ENCODE data around the gene FRMD5. TPM values are rescaled to one million over a fixed set of nuclear protein-coding genes. Genes with fewer than 3 reads are reported as not detected.

FRMD5 gene
- total RNA-seq, 1 donor from 2014 or later: 1.5 TPM

- no peak for DNase-seq (ENCODE audit: low spot score)
- Mint-ChIP-seq H3K27me3 (ENCODE audit: low read depth) (peaks cover 19% of the 10 kb centered on the region), H3K36me3 (ENCODE audit: low read depth) (peaks cover 2% of the 10 kb centered on the region), H3K9me3 (ENCODE audit: low read depth) (no peaks in the 10 kb centered on the region), H3K4me3 (ENCODE audit: unreplicated experiment) (no peak overlapping the region), H3K4me1 (ENCODE audit: low read depth) (no peaks in the 10 kb centered on the region), H3K27ac (ENCODE audit: unreplicated experiment) (no peak overlapping the region)
- TF ChIP-seq CTCF (IDR thresholded peaks at IDR 0.05): no peak
These were observed 8.4 kb downstream of the FRMD5 start for GRCh38 chr15:44186705-44187104.

GRCh38 chr15:44183363-44183762 lies 11.7 kb downstream of the FRMD5 start:
- Mint-ChIP-seq H3K36me3 (ENCODE audit: low read depth) (no peaks in the 10 kb centered on the region), H3K9me3 (ENCODE audit: low read depth) (no peaks in the 10 kb centered on the region), H3K27me3 (ENCODE audit: low read depth) (peaks cover 12% of the 10 kb centered on the region), H3K27ac (ENCODE audit: unreplicated experiment) (no peak overlapping the region), H3K4me1 (ENCODE audit: low read depth) (no peaks in the 10 kb centered on the region), H3K4me3 (ENCODE audit: unreplicated experiment) (no peak overlapping the region)
- DNase-seq (ENCODE audit: low spot score): no peak
- TF ChIP-seq CTCF (IDR thresholded peaks at IDR 0.05): no peak

- Mint-ChIP-seq H3K4me3 (ENCODE audit: unreplicated experiment) (no peak overlapping the region), H3K27me3 (ENCODE audit: low read depth) (peaks cover 15% of the 10 kb centered on the region)
These were observed 13.7 kb downstream of the FRMD5 start for GRCh38 chr15:44181410-44181809.

GRCh38 chr15:44177139-44177538 lies 17.9 kb downstream of the FRMD5 start:
- no peak overlapping the region for H3K4me3 Mint-ChIP-seq (ENCODE audit: unreplicated experiment)
- H3K9me3 Mint-ChIP-seq (ENCODE audit: low read depth): peaks cover 6% of the 10 kb centered on the region
- H3K27ac Mint-ChIP-seq (ENCODE audit: unreplicated experiment): no peak overlapping the region
- H3K4me1 Mint-ChIP-seq (ENCODE audit: low read depth): no peaks in the 10 kb centered on the region
- H3K27me3 Mint-ChIP-seq (ENCODE audit: low read depth): peaks cover 18% of the 10 kb centered on the region
- no peak for DNase-seq (ENCODE audit: low spot score)
- no peaks in the 10 kb centered on the region for H3K36me3 Mint-ChIP-seq (ENCODE audit: low read depth)
- no peak for TF ChIP-seq CTCF (IDR thresholded peaks at IDR 0.05)

More at GRCh38 chr15:44181410-44181809, 13.7 kb downstream of the FRMD5 start:
- peaks cover 6% of the 10 kb centered on the region for H3K9me3 Mint-ChIP-seq (ENCODE audit: low read depth)
- H3K36me3 Mint-ChIP-seq (ENCODE audit: low read depth): no peaks in the 10 kb centered on the region
- TF ChIP-seq CTCF (IDR thresholded peaks at IDR 0.05): no peak
- no peak for DNase-seq (ENCODE audit: low spot score)
- H3K27ac Mint-ChIP-seq (ENCODE audit: unreplicated experiment): no peak overlapping the region
- H3K4me1 Mint-ChIP-seq (ENCODE audit: low read depth): no peaks in the 10 kb centered on the region

- no peak overlapping the region for H3K4me3 Mint-ChIP-seq (ENCODE audit: unreplicated experiment)
- H3K36me3 Mint-ChIP-seq (ENCODE audit: low read depth): no peaks in the 10 kb centered on the region
- H3K4me1 Mint-ChIP-seq (ENCODE audit: low read depth): no peaks in the 10 kb centered on the region
- H3K9me3 Mint-ChIP-seq (ENCODE audit: low read depth): peaks cover 6% of the 10 kb centered on the region
- H3K27me3 Mint-ChIP-seq (ENCODE audit: low read depth): peaks cover 14% of the 10 kb centered on the region
- no peak overlapping the region for H3K27ac Mint-ChIP-seq (ENCODE audit: unreplicated experiment)
- TF ChIP-seq CTCF (IDR thresholded peaks at IDR 0.05): no peak
- DNase-seq (ENCODE audit: low spot score): no peak
These were observed 21.3 kb downstream of the FRMD5 start for GRCh38 chr15:44173813-44174212.

Measured in chondrocyte (in vitro differentiated cells).